HG03045 (cell line): ENCODE results near the gene CD151.

Source experiments
- ATAC-seq: cut with Tn5 transposase; IDR thresholded peaks from one replicate; pipeline ENCODE4 v1.9.1; 2021; ENCODE audit warnings: mild to moderate bottlenecking, moderate library complexity; ENCODE audit not compliant: unreplicated experiment

The CD151 gene

DNA sequence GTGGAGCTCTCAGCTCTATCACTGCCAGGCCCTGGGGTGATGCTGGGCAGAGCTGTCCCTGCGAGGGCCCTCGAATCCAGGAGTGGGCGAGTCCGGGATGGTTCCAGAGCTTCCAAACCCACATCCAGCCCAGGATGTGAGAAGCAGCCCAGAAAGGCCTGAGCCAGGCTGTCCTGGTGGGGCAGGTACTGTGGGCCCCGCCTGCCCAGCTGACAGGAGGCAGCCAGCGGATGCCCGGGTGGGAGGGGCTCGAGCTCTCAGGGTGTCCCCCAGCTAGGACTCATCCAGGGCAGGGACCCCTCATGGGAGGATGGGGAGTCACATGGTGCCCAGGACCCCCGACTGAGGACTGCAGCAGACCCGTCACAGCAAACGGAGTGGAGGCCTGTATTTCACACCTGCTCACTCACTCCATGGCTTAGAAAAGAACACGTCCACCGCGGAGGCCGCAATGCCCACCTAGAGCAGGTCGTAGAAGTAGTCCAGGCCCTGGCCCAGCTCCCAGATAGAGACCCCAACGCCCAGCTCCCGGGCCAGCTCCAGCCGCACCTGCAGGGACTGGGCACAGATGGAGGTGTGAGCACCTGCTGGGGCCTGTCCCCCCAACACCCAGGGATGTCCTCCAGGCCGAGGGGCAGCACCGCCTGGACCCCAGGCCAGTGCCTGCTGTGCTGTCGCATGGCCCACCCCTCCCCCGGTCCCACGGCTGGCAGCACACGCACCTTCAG is 36.8 kb downstream of the CD151 start:
- ATAC-seq = no peak

DNA sequence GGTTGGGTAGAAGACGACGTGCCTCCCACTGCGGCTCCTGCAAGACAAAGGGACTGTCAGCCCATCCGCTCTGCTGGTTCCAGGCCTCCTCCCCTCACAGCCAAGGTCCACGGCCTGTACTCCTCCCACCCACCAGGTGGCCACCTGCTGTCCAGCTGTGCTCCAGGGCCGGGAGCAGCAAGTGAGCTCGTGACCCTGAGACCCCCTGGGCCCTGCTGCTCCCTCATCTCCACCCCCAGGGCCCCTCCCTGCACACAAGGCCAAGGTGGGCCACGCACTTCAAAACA is 37.3 kb downstream of the CD151 start:
- no peak for ATAC-seq

- no peak for ATAC-seq
Observed at GRCh38 chr11:870418-870817, 37.7 kb downstream of the CD151 start.

GRCh38 chr11:871472-871871 is 38.7 kb downstream of the CD151 start:
- no peak for ATAC-seq

GRCh38 chr11:872799-873198 is 40.0 kb downstream of the CD151 start:
- no peak for ATAC-seq

DNA sequence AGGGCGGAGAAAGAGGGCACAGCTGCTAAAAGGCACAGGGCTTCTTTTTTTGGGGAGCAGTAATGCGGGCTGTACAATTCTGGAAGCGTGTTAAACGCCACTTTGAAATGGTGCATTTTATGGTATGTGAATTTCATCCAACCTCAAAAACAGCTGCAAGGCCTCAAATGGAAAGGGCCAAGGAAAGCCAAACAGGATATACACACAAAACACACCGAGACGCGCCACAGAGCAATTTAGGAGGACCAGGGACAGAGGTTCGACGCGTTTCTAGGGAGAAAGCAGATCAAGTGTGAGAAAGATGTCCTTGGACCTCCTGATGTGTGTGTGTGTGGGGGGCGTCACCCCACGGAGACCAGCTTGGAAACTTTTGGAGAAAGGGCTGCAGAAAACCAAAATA is 41.0 kb downstream of the CD151 start:
- no peak for ATAC-seq

GRCh38 chr11:875203-875602 is 42.5 kb downstream of the CD151 start:
- no peak for ATAC-seq

DNA sequence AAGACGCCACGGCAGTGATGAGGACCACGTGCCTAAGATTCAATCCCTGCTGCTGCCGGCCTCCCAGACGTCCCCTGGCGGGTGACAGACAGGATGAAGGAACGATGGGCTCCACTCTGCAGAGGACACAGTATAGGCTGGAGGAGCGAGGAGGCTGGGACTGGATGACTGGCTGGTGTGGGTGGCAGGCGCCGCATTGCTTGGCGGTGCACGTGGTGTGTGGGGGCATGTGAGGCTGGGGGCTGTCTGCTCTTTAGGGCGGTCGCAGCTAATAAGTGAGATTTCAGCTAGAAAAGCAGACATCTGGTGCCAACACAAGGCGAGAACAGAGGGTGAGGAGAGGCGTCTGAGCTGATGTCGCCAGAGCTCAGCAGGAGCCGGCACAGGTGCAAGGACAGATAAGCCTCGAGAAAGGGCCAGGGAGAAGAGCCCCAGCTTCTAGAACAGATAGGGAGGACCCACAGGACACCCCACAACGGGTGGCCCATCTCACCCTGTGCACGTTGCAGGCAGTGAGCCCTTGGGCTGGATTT is 43.1 kb downstream of the CD151 start:
- ATAC-seq = no peak

- ATAC-seq = no peak
Observed at GRCh38 chr11:876545-876944, 43.8 kb downstream of the CD151 start.

DNA sequence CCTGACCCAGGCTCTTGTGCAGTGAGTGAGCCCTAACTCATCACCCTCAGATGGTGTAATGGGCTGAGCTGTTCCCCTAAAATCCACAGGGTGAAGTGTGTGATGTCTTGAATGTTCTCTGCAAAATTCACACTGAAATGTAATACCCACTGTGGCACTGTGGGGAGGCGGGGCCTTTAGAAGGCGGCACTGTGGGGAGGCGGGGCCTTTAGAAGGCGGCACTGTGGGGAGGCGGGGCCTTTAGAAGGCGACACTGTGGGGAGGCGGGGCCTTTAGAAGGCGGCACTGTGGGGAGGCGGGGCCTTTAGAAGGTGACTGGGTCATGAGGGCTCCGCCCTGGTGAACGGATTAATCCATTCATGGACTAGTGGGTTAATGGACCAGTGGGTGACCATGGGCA is 44.8 kb downstream of the CD151 start:
- ATAC-seq = no peak

DNA sequence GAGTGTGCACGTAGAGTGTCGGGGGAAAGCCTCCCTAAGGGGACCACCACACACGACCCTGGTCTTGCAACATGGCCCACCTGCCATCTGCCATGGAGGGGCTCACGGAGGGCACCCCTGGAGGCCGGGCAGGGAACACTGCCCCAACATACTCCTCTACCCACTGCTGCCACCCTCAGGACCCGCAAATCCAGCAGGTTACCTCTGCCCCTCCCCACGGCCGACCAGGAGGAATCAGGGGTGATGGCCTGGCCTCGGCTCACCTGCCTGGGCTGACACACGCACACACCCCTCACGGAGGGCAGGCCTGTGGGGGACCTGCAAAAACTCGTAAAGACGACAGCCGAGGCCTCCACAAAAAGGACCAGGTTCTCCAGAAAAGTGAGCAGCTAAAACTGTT is 47.7 kb downstream of the CD151 start:
- no peak for ATAC-seq

DNA sequence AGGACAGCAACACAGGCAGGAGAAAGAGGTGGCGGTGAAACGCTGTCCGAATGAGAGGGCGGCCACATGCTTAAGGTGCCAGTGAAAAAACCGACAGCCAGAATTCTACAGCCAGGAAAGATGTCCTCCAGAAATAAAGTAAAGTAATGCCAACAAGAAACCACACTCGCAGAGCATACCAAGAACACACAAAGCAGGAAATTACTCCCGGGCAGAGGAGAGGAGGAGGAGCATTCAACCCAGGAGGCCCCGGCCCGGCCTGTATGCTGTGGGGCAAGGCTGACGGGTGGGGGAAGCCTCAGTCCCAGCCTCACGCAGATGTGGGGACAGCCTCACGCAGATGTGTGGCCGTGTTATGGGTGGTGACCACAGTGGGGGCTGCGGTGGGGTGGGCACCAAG is 49.8 kb downstream of the CD151 start:
- no peak for ATAC-seq

DNA sequence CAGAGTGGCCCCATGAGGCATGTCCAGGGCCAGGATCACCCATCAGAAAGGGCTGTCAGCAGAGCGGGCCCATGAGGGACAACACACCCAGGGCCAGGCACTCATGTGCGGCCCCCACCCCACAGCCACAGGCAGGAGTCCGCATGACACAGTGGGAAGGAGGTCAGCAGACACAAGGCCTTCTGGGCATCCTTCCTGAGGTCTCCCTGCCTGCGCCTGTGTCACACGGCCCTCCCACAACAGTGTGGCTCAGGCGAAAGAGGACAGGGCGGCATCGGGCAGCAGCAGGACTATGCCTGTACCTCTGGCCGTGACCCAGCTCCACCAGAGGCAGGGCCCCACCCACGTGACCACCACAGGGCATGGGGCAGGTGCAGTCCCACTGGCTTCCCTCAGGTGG is 50.8 kb downstream of the CD151 start:
- no peak for ATAC-seq

GRCh38 chr11:884578-885070 is 51.9 kb downstream of the CD151 start:
- no peak for ATAC-seq

- ATAC-seq = no peak
Observed at GRCh38 chr11:886568-886967, 53.8 kb downstream of the CD151 start.

GRCh38 chr11:887589-887988 is 54.8 kb downstream of the CD151 start:
- no peak for ATAC-seq
